ENCODE results near the gene TNIK. TPM values are rescaled to one million over a fixed set of nuclear protein-coding genes. Genes with fewer than 3 reads are reported as not detected.

The TNIK gene
- total and polyA plus RNA-seq, 10 of the 15 experiments (the other 5 are each of a cell fraction or from before 2014, with no cell fraction given): 13.9 to 74.3 (median 48.2) TPM

DNA sequence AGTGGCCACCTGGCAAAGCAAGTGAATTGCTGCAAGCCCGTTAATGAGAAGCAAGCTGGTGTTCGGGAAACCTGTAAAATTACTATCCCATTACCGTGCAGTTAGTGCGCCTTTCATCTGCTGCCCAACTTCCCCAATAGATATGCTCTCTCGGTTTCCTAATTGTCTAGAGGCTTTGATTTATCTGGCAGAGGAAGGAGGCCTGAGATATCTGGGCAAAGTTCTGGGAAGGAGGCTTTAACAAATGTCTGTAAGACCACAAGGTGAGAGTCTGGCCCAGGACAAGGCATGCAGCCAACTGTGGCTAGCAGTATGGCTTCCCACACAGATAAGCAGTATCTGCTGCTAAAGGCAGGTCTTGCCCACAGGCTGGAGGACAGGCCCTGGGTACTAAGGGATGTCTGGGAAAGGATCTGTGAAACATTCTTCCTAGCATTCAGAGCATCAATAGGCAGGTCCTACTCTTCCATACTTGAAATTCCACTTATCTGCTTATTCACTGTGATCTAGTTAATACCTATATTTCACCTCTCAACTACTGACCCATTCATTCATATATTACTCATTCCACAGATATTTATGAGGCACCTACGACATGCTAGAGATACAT is 303.7 kb downstream of the TNIK start:
- Histone ChIP-seq H3K36me3 (ENCODE audit: control insufficient read depth in 2 of 2, insufficient read depth in 2 of 2, low read length in 1 of 2) (peaks cover 18 to 60% of the 10 kb centered on the region in 2 experiments), H3K9me3 (replicated peaks; ENCODE audit: control insufficient read depth, insufficient read depth, low read length) (no peaks in the 10 kb centered on the region), H4K20me1 (ENCODE audit: control insufficient read depth, insufficient read depth) (no peaks in the 10 kb centered on the region), H3K4me1 (ENCODE audit: control insufficient read depth, insufficient read depth, low read length) (no peaks in the 10 kb centered on the region), H3K4me3 (no peak overlapping the region), H3K9ac (ENCODE audit: control insufficient read depth, insufficient read depth, low read length) (no peak overlapping the region), H3K4me2 (ENCODE audit: control insufficient read depth, insufficient read depth) (no peak overlapping the region), H3K27ac (ENCODE audit: control insufficient read depth, insufficient read depth) (no peak overlapping the region), H3K79me2 (ENCODE audit: control insufficient read depth, insufficient read depth, low read length) (no peaks in the 10 kb centered on the region), H3K27me3 (replicated peaks in 1 of 2; ENCODE audit: control insufficient read depth in 2 of 2, insufficient read depth in 2 of 2, low read length in 1 of 2) (no peaks in the 10 kb centered on the region), H2AFZ (ENCODE audit: control insufficient read depth, low read depth, low read length) (no peak overlapping the region)
- POLR2A ChIA-PET: no interaction called here
- no TSS peak for BruUV-seq (replicated peaks)
- ATAC-seq (no peak), FAIRE-seq (no peak), DNase-seq (ENCODE audit: low read depth, low spot score) (no peak)
- SMC1A ChIA-PET (ENCODE audit: uncharacterized antibody, unreplicated experiment): interaction anchor here (1.1 kb wide), 1 partner anchor 409 kb away, joined by 5 read pairs; no protein-coding TSS in a partner anchor
- WGBS (ENCODE audit: insufficient coverage, insufficient replicate concordance, low lambda C conversion rate, missing lambda C conversion rate): 90% methylated on average over 6 of the region's 6 CpGs
- RAD21 ChIA-PET (ENCODE audit: unreplicated experiment): interaction anchor here (1.3 kb wide), 1 partner anchor 410 kb away, joined by 4 read pairs; no protein-coding TSS in a partner anchor
- in situ Hi-C loops (cut with MboI): loop anchor here (5.0 kb wide), 1 partner anchor 411 kb away; no protein-coding TSS in a partner anchor
- no peak for TF ChIP-seq RAD21 (IDR thresholded peaks at IDR 0.05; ENCODE audit: insufficient read depth, low read depth, low read length)
- TF ChIP-seq TCF7 (IDR thresholded peaks at IDR 0.05; ENCODE audit: borderline replicate concordance): no peak
- TF ChIP-seq MEF2B (IDR thresholded peaks at IDR 0.05; ENCODE audit: partially characterized antibody, poor library complexity, severe bottlenecking): no peak
- TF ChIP-seq LARP7 (IDR thresholded peaks at IDR 0.05): no peak
- TF ChIP-seq HDAC6 (IDR thresholded peaks at IDR 0.05; ENCODE audit: unreplicated experiment): no peak
- TF ChIP-seq POLR2AphosphoS5 (IDR thresholded peaks at IDR 0.05; ENCODE audit: low read length): no peak
- TF ChIP-seq, protein P1, sequence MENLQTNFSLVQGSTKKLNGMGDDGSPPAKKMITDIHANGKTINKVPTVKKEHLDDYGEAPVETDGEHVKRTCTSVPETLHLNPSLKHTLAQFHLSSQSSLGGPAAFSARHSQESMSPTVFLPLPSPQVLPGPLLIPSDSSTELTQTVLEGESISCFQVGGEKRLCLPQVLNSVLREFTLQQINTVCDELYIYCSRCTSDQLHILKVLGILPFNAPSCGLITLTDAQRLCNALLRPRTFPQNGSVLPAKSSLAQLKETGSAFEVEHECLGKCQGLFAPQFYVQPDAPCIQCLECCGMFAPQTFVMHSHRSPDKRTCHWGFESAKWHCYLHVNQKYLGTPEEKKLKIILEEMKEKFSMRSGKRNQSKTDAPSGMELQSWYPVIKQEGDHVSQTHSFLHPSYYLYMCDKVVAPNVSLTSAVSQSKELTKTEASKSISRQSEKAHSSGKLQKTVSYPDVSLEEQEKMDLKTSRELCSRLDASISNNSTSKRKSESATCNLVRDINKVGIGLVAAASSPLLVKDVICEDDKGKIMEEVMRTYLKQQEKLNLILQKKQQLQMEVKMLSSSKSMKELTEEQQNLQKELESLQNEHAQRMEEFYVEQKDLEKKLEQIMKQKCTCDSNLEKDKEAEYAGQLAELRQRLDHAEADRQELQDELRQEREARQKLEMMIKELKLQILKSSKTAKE (IDR thresholded peaks at IDR 0.05; ENCODE audit: low read depth, poor library complexity, severe bottlenecking): no peak
- no peak for TF ChIP-seq BHLHE40 (IDR thresholded peaks at IDR 0.05; ENCODE audit: borderline replicate concordance in 1 of 2, low read depth in 2 of 2, low read length in 1 of 2)
- intact Hi-C loops (cut with micrococcal nuclease; ENCODE audit: unreplicated experiment): no loop called here
- CTCF ChIA-PET: no interaction called here

All from GM12878 (cell line).